ENCODE results near the gene TNFSF9.
A peak's percentile ranks its signal among the peaks of the same experiment; 100 is the strongest.

TNFSF9 gene

GRCh38 chr19:6530386-6531162 is at the start of gene TNFSF9:
Gene TNFSF9, plus strand, starts transcription at chr19:6531026. Its CDS starts 11 bp downstream, at chr19:6531037.
- DNase-seq (ENCODE audit: insufficient read length, low spot score) (no peak), FAIRE-seq (peak; percentile 92)

- DNase-seq (ENCODE audit: insufficient read length, low spot score) (no peak), FAIRE-seq (peak; percentile 95)
These were observed 49.1 kb upstream of the TNFSF9 start, which contains the start of gene DENND1C for GRCh38 chr19:6481541-6482342. Gene DENND1C, minus strand, starts transcription at chr19:6481787. Its CDS starts 92 bp downstream, at chr19:6481695.

- FAIRE-seq (no peak), DNase-seq (ENCODE audit: insufficient read length, low spot score) (no peak)
These were observed 48.5 kb upstream of the TNFSF9 start for GRCh38 chr19:6482343-6482686.

GRCh38 chr19:6483235-6483634 is 47.6 kb upstream of the TNFSF9 start:
- DNase-seq (ENCODE audit: insufficient read length, low spot score) = no peak
- FAIRE-seq = no peak

GRCh38 chr19:6484230-6484629 is 46.6 kb upstream of the TNFSF9 start:
- no peak for FAIRE-seq

GRCh38 chr19:6484831-6485230 is 46.0 kb upstream of the TNFSF9 start:
- FAIRE-seq (no peak), DNase-seq (ENCODE audit: insufficient read length, low spot score) (no peak)

More at GRCh38 chr19:6484230-6484629, 46.6 kb upstream of the TNFSF9 start:
- DNase-seq (ENCODE audit: insufficient read length, low spot score) = no peak

- peak; percentile 62 for DNase-seq (ENCODE audit: insufficient read length, low spot score)
- peak; percentile 97 for FAIRE-seq
These were observed 41.4 kb upstream of the TNFSF9 start for GRCh38 chr19:6489278-6490061.

- FAIRE-seq (no peak), DNase-seq (ENCODE audit: insufficient read length, low spot score) (no peak)
These were observed 40.7 kb upstream of the TNFSF9 start for GRCh38 chr19:6490134-6490533.

- no peak for DNase-seq (ENCODE audit: insufficient read length, low spot score)
- FAIRE-seq = no peak
These were observed 38.8 kb upstream of the TNFSF9 start for GRCh38 chr19:6491802-6492592.

GRCh38 chr19:6494438-6495036 is 36.3 kb upstream of the TNFSF9 start:
- no peak for DNase-seq (ENCODE audit: insufficient read length, low spot score)
- no peak for FAIRE-seq

- no peak for FAIRE-seq
These were observed 34.9 kb upstream of the TNFSF9 start for GRCh38 chr19:6495947-6496346.

GRCh38 chr19:6498294-6499036 is 32.4 kb upstream of the TNFSF9 start:
- DNase-seq (ENCODE audit: insufficient read length, low spot score) (no peak), FAIRE-seq (no peak)

More at GRCh38 chr19:6495947-6496346, 34.9 kb upstream of the TNFSF9 start:
- DNase-seq (ENCODE audit: insufficient read length, low spot score) = no peak

- FAIRE-seq (no peak), DNase-seq (ENCODE audit: insufficient read length, low spot score) (no peak)
These were observed 31.6 kb upstream of the TNFSF9 start for GRCh38 chr19:6499052-6499790.

- FAIRE-seq = no peak
- no peak for DNase-seq (ENCODE audit: insufficient read length, low spot score)
These were observed 29.7 kb upstream of the TNFSF9 start for GRCh38 chr19:6500837-6501739.

- peak; percentile 56 for FAIRE-seq
- DNase-seq (ENCODE audit: insufficient read length, low spot score) = no peak
These were observed 28.8 kb upstream of the TNFSF9 start, which contains the start of gene TUBB4A for GRCh38 chr19:6501740-6502648. Gene TUBB4A, minus strand, starts transcription at chr19:6502309. Its CDS starts 97 bp downstream, at chr19:6502212.

Data from GM19239 (cell line).